Measurements from ENCODE around the gene SFT2D2.
"Not testable (repeated sequence)": the region's sequence is repeated elsewhere in the genome, so short reads cannot be mapped to it uniquely, and the experiment has no call there.

- not testable (repeated sequence) for TF ChIP-seq CTCF, POLR2A, POLR2AphosphoS5 (IDR thresholded peaks at IDR 0.05)
These were observed 18.1 kb upstream of the SFT2D2 start for GRCh38 chr1:168207673-168208072.

Data from suprapubic skin (tissue), 4 donors.